Gastrocnemius medialis (tissue), 4 donors: ENCODE measurements around the gene KRTAP9-3. TPM values are rescaled to one million over a fixed set of nuclear protein-coding genes. Genes with fewer than 3 reads are reported as not detected.

Experiments
- ATAC-seq, 2 donors: fragments of 150-250 bp; one replicate each; pipeline ENCODE4 v1.9.1; 2016
- DNase-seq, 2 donors: peaks; one replicate each; pipeline ENCODE4 v3.0.0-alpha.2; 2019
- H3K27ac ChIP-seq, 4 donors: fragments of 200-600 bp; sonication (generic); 1 replicate in 1 of 4; 2 replicates in 3 of 4; pipeline ENCODE4 v1.5.1; 2016 to 2018; ENCODE audit warnings: mild to moderate bottlenecking in 2 of 4, moderate library complexity in 1 of 4
- H3K27me3 ChIP-seq, 3 donors: fragments of 200-600 bp; sonication (generic) in 2 of 3; 1 replicate in 1 of 3; 2 replicates in 2 of 3; pipeline versions ENCODE4 v1.5.1 to v1.6.0; 2016 to 2019; ENCODE audit warnings: mild to moderate bottlenecking in 1 of 3, moderate library complexity in 1 of 3
- H3K36me3 ChIP-seq, 2 donors: fragments of 200-600 bp; sonication (generic) in 1 of 2; one replicate each; pipeline ENCODE4 v1.5.1; 2017 to 2018
- H3K4me1 ChIP-seq, 2 donors: fragments of 200-600 bp; sonication (generic) in 1 of 2; one replicate each; pipeline ENCODE4 v1.5.1; 2016 to 2017; ENCODE audit warnings: mild to moderate bottlenecking in 2 of 2
- H3K4me3 ChIP-seq, 4 donors: fragments of 200-600 bp; sonication (generic) in 3 of 4; 1 replicate in 1 of 4; 2 replicates in 3 of 4; pipeline ENCODE4 v1.5.1; 2016 to 2019; ENCODE audit warnings: mild to moderate bottlenecking in 2 of 4
- H3K9me3 ChIP-seq, 3 donors: fragments of 200-600 bp; sonication (generic) in 2 of 3; 1 replicate in 1 of 3; 2 replicates in 2 of 3; pipeline ENCODE4 v1.5.1; 2016 to 2019
- POLR2A ChIP-seq, 2 donors: fragments of 450-650 bp; IDR thresholded peaks; one replicate each; pipeline ENCODE4 v1.6.1; 2017; ENCODE audit warnings: antibody characterized with exemption in 2 of 2, mild to moderate bottlenecking in 2 of 2, moderate library complexity in 2 of 2
- in situ Hi-C, 4 donors: fragments of 200-750 bp; cut with MboI; loops; one replicate each; pipeline versions ENCODE4 v1.15.0 to v1.8.0; 2017; ENCODE audit warnings: low sequenced_read_pairs in 4 of 4
- intact Hi-C: fragments of 100-400 bp; cut with DNase I; formaldehyde crosslinking; loops from one replicate; pipeline ENCODE4 v1.15.1; 2023; ENCODE audit warnings: low total_unique reads
- total RNA-seq, 4 donors: library from RNA; depleted of rRNA; stranded (reverse); fragments of >200 nt; gene quantifications; one replicate each; pipeline versions ENCODE4 v1.1.0 to v1.2.3, GENCODE V29; 2016
- TF ChIP-seq, protein P1 (sequence below), 5 experiments: fragments of 450-650 bp in 3 of 5; fragments of 200-600 bp in 2 of 5; sonication (generic) in 2 of 5; IDR thresholded peaks in 4 of 5; conservative IDR thresholded peaks in 1 of 5; 1 replicate in 4 of 5; 2 replicates in 1 of 5; pipeline ENCODE4 v1.5.1; 2016 to 2019; ENCODE audit warnings: antibody characterized with exemption in 5 of 5, mild to moderate bottlenecking in 3 of 5, moderate library complexity in 3 of 5

The KRTAP9-3 gene
- total RNA-seq, 4 donors from 2014 or later: not detected

DNA sequence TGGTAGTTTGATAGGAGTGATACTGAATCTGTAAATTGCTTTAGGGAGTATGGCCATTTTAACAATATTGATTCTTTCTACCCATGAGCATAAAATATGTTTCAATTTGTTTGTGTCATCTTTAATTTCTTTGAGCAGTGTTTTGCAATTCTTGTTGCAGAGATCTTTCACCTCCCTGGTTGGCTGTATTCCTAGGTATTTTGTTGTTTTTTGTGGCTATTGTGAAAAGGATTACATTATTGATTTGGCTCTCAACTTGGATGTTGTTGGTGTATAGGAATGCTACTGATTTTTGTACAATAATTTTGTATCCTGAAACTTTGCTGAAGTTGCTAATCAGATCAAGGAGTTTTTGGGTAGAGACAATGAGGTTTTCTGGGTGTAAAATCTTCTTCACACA, 26.2 kb downstream of the KRTAP9-3 start:
- intact Hi-C loops: no loop called here
- in situ Hi-C loops: loop anchor here in 1 of 4 donors (25.0 kb wide), 1 partner anchor 96 kb away; the partner anchor contains the start of genes KRTAP4-3 and KRTAP4-4
- peaks cover 0 to 26% (median 5%) of the 10 kb centered on the region in 3 donors for H3K27me3 ChIP-seq
- H3K4me3 ChIP-seq: no peak overlapping the region
- ATAC-seq (no peak), DNase-seq (no peak)
- H3K36me3 ChIP-seq: no peaks in the 10 kb centered on the region
- H3K9me3 ChIP-seq: no peaks in the 10 kb centered on the region
- H3K27ac ChIP-seq: no peak overlapping the region
- H3K4me1 ChIP-seq: no peaks in the 10 kb centered on the region
- no peak for TF ChIP-seq POLR2A (IDR thresholded peaks at IDR 0.05)
- TF ChIP-seq, protein P1, sequence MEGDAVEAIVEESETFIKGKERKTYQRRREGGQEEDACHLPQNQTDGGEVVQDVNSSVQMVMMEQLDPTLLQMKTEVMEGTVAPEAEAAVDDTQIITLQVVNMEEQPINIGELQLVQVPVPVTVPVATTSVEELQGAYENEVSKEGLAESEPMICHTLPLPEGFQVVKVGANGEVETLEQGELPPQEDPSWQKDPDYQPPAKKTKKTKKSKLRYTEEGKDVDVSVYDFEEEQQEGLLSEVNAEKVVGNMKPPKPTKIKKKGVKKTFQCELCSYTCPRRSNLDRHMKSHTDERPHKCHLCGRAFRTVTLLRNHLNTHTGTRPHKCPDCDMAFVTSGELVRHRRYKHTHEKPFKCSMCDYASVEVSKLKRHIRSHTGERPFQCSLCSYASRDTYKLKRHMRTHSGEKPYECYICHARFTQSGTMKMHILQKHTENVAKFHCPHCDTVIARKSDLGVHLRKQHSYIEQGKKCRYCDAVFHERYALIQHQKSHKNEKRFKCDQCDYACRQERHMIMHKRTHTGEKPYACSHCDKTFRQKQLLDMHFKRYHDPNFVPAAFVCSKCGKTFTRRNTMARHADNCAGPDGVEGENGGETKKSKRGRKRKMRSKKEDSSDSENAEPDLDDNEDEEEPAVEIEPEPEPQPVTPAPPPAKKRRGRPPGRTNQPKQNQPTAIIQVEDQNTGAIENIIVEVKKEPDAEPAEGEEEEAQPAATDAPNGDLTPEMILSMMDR (IDR thresholded peaks at IDR 0.05 in 4 of 5, conservative IDR thresholded peaks at IDR 0.05 in 1 of 5): no peak

DNA sequence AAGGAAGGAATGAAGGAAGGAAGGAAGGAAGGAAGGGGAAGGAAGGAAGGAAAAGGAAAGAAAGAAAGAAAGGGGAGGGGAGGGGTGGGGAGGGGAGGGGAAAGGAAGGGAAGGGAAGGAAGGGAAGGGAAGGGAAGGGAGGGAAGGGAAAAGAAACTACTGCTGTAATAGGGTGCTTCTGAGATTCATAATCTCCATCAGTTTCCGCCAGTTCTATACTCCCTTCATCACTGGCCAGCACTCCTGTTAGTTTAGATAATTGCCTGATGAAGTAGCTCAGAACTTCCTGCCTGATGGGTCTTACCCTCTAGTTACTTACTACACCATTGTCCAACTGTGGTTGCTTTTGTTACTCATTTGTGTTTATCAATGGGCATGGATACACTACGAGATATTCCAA, 31.0 kb downstream of the KRTAP9-3 start:
- intact Hi-C loops: no loop called here
- TF ChIP-seq, protein P1 (IDR thresholded peaks at IDR 0.05 in 4 of 5, conservative IDR thresholded peaks at IDR 0.05 in 1 of 5): no peak
- TF ChIP-seq POLR2A (IDR thresholded peaks at IDR 0.05): no peak

DNA sequence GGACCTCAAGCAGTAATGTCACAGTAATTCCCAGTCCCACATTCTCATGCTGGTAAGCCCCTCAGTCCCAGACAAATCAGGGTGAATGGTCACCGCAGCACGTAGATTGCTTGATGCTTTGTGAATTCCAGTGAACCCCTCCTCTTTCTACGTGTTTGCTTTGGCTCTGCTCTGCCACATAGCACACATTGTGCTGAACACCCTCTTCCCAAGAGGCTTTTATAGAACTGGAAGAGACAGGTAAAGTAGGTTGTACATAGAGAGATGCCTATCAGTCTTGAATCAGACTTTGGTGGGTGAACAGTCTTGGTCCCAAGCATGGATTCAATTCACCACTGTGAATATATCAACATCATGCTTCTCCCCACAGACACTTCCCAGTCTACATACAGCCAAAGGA, 32.4 kb downstream of the KRTAP9-3 start:
- H3K4me3 ChIP-seq: no peak overlapping the region
- no peak overlapping the region for H3K27ac ChIP-seq
- in situ Hi-C loops (loop anchor here in 1 of 4 donors (25.0 kb wide), 1 partner anchor 102 kb away; the partner anchor contains the start of genes KRTAP4-3 and KRTAP4-4), intact Hi-C loops (no loop called here)
- no peaks in the 10 kb centered on the region for H3K4me1 ChIP-seq
- H3K9me3 ChIP-seq: no peaks in the 10 kb centered on the region
- DNase-seq: no peak
- peaks cover 0 to 3% (median 0%) of the 10 kb centered on the region in 3 donors for H3K27me3 ChIP-seq
- ATAC-seq: no peak
- TF ChIP-seq, protein P1 (IDR thresholded peaks at IDR 0.05 in 4 of 5, conservative IDR thresholded peaks at IDR 0.05 in 1 of 5): no peak
- TF ChIP-seq POLR2A (IDR thresholded peaks at IDR 0.05): no peak
- H3K36me3 ChIP-seq: no peaks in the 10 kb centered on the region

More for the DNA sequence above, 31.0 kb downstream of the KRTAP9-3 start:
- Histone ChIP-seq H3K36me3 (no peaks in the 10 kb centered on the region), H3K4me3 (no peak overlapping the region), H3K4me1 (no peaks in the 10 kb centered on the region), H3K27ac (no peak overlapping the region), H3K9me3 (no peaks in the 10 kb centered on the region), H3K27me3 (peaks cover 0 to 14% (median 0%) of the 10 kb centered on the region in 3 donors)
- in situ Hi-C loops: loop anchor here in 1 of 4 donors (25.0 kb wide), 1 partner anchor 101 kb away; the partner anchor contains the start of genes KRTAP4-3 and KRTAP4-4
- ATAC-seq (no peak), DNase-seq (no peak)

DNA sequence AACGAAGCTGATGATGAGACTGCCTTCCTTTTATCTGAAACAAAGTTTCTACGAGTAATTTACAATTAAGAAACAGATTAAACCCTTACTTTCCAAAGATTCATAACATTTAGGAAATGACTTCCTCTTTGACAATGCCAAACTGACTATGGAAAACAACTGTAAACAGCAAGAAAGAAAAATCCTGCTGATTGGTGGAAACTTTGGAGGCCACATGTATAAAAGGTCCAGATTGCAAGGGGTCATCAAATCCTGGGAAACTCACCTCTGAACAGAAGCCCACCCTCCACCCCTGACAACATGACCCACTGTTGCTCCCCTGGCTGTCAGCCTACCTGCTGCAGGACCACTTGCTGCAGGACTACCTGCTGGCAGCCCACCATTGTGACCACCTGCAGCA, 32.8 kb downstream of the KRTAP9-3 start, which contains the start of gene KRTAP9-6:
Gene KRTAP9-6 (plus strand): TSS at position 301 of the 400 bp plus-strand sequence. CDS start 0 bp downstream, at position 301.
- in situ Hi-C loops: loop anchor here in 1 of 4 donors (25.0 kb wide), 1 partner anchor 103 kb away; the partner anchor contains the start of genes KRTAP4-3 and KRTAP4-4

More for the DNA sequence above, 32.8 kb downstream of the KRTAP9-3 start, which contains the start of gene KRTAP9-6:
- no peak for DNase-seq
- no peak for ATAC-seq
- Histone ChIP-seq H3K27ac (no peak within 1 kb of the TSS), H3K4me1 (no peaks in the 10 kb centered on the region), H3K4me3 (no peak within 1 kb of the TSS), H3K27me3 (peaks cover 0 to 3% (median 0%) of the 10 kb centered on the region in 3 donors), H3K9me3 (no peaks in the 10 kb centered on the region), H3K36me3 (no peaks in the 10 kb centered on the region)
- intact Hi-C loops: no loop called here
- TF ChIP-seq POLR2A (IDR thresholded peaks at IDR 0.05): no peak
- TF ChIP-seq, protein P1 (IDR thresholded peaks at IDR 0.05 in 4 of 5, conservative IDR thresholded peaks at IDR 0.05 in 1 of 5): no peak
